Skeletal muscle satellite cell (primary cell): ENCODE measurements around the gene GYPC.

Experiments used
- H3K27me3 ChIP-seq: 2 replicates; pipeline ENCODE4 v1.7.0; 2013; ENCODE audit warnings: low read length; ENCODE audit not compliant: control insufficient read depth, insufficient read depth
- H3K36me3 ChIP-seq: 2 replicates; pipeline ENCODE4 v1.7.0; 2013; ENCODE audit warnings: mild to moderate bottlenecking, control low read depth, low read length; ENCODE audit not compliant: insufficient read depth
- H3K4me1 ChIP-seq: 2 replicates; pipeline ENCODE4 v1.7.0; 2013; ENCODE audit warnings: low read length; ENCODE audit not compliant: control insufficient read depth, insufficient read depth
- H3K4me2 ChIP-seq: 2 replicates; pipeline ENCODE4 v1.7.0; 2013; ENCODE audit warnings: mild to moderate bottlenecking, low read length
- H3K4me3 ChIP-seq: 2 replicates; pipeline ENCODE4 v1.7.0; 2013; ENCODE audit warnings: low read length
- H3K9ac ChIP-seq: 2 replicates; pipeline ENCODE4 v1.7.0; 2013; ENCODE audit warnings: mild to moderate bottlenecking, low read depth, low read length, moderate library complexity
- H3K9me3 ChIP-seq: replicated peaks from 2 replicates; pipeline ENCODE4 v1.7.0; 2013; ENCODE audit warnings: mild to moderate bottlenecking, control low read depth, low read length

Gene GYPC

DNA sequence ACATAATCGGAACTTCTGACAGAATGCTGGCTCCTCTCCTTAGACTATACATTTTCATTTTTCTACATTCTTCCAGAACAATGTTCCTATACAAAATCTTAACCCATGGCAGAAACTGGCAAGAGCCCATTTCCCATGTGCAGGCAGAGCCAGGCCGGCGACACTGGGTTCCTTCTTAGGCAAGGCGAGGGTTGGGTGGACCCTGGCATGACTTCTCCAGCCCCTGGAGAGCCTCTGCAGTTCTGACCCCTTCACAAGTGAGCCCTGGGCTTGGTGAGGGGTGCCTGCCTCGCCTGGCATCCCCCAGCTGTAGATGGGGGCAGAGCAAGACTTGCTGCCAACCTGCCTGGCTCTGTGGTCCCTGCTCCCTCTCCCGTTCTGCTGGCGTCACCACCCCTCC lies 5.0 kb downstream of the GYPC start:
- no peaks in the 10 kb centered on the region for H3K9me3 ChIP-seq
- no peak overlapping the region for H3K4me2 ChIP-seq
- H3K36me3 ChIP-seq = no peaks in the 10 kb centered on the region
- H3K9ac ChIP-seq = no peak overlapping the region
- no peaks in the 10 kb centered on the region for H3K27me3 ChIP-seq
- no peak overlapping the region for H3K4me3 ChIP-seq
- H3K4me1 ChIP-seq = peaks cover 32% of the 10 kb centered on the region

DNA sequence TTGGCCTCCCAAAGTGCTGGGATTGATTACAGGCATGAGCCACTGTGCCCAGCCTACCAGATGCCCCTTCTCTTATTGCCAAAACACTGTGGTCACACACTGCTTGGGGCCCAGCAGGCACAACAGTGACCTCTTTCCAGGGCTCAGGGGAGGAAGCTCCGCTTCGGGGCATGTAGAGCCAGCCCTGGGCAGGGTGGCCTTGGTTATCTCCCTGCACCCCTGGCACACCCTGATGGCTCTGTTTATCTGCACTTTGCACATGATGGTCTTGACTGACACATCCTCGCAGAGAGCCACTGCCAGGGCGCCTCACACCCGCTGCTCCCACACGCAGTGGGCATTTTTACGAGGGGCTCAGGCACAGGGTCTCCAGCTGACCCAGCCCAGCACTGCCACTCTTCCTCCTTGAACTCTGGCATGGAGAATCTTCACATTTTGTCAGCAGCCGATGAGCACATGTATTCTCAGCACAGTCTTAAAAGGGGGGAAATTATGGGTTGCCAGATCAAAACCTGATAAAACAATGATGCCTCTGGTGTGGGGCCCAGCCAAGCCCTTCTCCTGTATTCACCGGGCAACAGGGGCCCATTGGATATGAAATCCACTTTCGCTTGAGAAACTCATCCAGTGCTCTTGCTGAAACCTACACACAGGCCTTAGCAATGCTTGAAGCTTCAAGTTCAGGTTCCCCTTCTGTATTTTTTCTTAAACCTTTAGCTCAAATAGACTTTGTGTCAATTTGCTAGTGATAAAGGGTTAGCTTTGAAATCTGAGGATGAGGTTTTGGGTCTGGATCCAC lies 5.9 kb downstream of the GYPC start:
- H3K9me3 ChIP-seq = no peaks in the 10 kb centered on the region
- H3K4me2 ChIP-seq = no peak overlapping the region
- H3K4me3 ChIP-seq = no peak overlapping the region
- no peak overlapping the region for H3K9ac ChIP-seq
- peaks cover 33% of the 10 kb centered on the region for H3K4me1 ChIP-seq
- H3K27me3 ChIP-seq = no peaks in the 10 kb centered on the region
- no peaks in the 10 kb centered on the region for H3K36me3 ChIP-seq

DNA sequence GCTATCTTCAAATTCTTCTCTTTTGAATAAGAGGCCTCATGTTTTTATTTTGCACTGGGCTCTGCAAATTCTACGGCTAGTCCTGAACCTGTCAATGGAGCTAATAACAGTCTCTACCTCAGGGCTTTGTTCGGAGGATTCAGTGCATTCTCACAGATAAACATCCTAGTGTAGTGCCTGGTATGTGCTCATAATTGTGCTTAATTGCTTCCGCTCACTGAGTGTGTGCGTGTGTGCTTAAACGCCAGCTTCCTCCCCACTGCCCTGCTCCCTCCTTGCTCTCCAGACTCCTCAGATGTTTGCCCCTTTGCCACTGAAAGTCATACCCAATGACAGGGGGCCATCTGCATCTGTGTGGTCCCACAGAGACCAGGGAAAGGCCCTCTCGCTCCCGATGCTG lies 6.7 kb downstream of the GYPC start:
- no peaks in the 10 kb centered on the region for H3K9me3 ChIP-seq

DNA sequence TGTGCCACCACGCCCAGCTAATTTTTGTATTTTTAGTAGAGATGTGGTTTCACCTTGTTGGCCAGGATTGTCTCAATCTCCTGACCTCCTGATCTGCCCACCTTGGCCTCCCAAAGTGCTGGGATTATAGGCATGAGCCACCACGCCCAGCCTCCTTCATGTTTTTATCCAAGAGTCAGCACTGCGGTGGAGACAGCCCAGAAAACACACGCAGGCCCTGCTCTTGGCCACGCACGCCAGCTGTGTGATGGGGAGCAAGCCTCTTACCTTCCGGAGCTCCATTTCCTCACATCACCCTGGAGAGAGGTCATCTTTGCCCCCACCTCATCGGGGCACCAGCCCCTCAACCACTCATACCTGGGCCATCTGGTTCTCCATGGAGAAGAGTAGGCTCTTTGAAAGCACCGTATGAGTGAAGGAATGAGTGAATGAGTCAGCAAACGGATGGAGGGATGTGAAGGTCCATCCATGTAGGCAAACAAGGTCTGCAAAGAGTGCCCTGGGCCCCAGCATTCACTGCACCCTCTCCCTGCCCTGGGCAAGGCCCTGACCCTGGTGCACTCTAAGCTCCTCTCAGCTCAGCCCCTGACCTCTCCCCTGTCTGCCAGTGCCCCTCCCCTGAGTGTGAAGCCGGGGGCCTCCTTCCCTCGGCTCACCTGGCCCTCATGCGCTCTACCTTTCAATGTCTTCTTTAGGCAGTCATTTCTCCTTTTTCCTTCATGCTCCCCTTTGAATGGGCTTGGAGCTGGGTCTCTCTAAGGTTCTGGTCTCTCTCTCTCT lies 7.4 kb downstream of the GYPC start:
- peaks cover 21% of the 10 kb centered on the region for H3K4me1 ChIP-seq
- no peak overlapping the region for H3K9ac ChIP-seq

More for the DNA sequence above, 6.7 kb downstream of the GYPC start:
- no peaks in the 10 kb centered on the region for H3K27me3 ChIP-seq
- no peak overlapping the region for H3K4me2 ChIP-seq
- peaks cover 27% of the 10 kb centered on the region for H3K4me1 ChIP-seq
- no peak overlapping the region for H3K9ac ChIP-seq
- no peak overlapping the region for H3K4me3 ChIP-seq
- no peaks in the 10 kb centered on the region for H3K36me3 ChIP-seq

DNA sequence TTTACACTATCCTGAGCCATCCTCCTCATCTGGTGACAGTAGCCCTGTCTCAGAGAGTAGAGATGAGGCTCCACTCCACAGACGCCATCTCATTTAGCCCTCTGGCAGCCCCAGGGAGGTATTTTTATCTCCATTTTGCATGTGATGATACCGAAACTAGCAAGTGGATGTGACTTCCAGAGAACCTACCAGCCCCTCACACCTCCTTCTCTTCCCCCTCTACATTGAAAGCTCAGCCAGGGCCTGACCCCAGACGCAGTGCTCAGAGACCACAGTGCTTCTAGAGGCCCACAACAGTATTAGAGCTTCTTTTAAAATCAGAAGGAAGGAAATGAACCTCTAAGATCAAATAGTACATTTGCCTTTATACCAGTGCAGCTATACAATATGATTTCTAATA lies 8.3 kb downstream of the GYPC start:
- peaks cover 12% of the 10 kb centered on the region for H3K4me1 ChIP-seq
- no peaks in the 10 kb centered on the region for H3K27me3 ChIP-seq
- no peaks in the 10 kb centered on the region for H3K9me3 ChIP-seq
- no peak overlapping the region for H3K9ac ChIP-seq
- H3K4me3 ChIP-seq = no peak overlapping the region
- no peak overlapping the region for H3K4me2 ChIP-seq
- H3K36me3 ChIP-seq = no peaks in the 10 kb centered on the region

More for the DNA sequence above, 7.4 kb downstream of the GYPC start:
- Histone ChIP-seq H3K36me3 (no peaks in the 10 kb centered on the region), H3K9me3 (no peaks in the 10 kb centered on the region), H3K4me2 (no peak overlapping the region), H3K27me3 (no peaks in the 10 kb centered on the region), H3K4me3 (no peak overlapping the region)

DNA sequence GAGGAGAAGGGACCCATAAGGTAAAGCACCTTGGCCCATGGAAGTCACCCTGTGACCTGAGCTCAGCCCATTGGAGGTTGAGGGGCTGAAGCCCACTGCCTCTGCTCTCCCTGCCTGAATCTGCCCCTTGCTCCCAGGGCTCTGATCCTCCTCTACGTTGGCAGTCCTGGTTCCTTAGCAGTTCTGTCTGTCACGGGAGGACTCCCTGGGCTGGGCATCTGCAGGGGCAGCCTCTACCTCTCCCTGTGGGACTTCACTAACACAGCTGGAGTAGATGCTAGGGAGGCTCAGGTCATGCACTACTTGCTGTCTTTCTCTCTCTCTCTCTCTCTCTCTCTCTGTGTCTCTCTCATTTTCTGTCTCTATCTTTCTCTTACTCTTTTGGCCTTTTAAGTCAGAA lies 8.7 kb downstream of the GYPC start:
- Histone ChIP-seq H3K9me3 (no peaks in the 10 kb centered on the region), H3K36me3 (no peaks in the 10 kb centered on the region), H3K27me3 (no peaks in the 10 kb centered on the region), H3K4me2 (no peak overlapping the region), H3K4me1 (peaks cover 8% of the 10 kb centered on the region), H3K4me3 (no peak overlapping the region), H3K9ac (no peak overlapping the region)

DNA sequence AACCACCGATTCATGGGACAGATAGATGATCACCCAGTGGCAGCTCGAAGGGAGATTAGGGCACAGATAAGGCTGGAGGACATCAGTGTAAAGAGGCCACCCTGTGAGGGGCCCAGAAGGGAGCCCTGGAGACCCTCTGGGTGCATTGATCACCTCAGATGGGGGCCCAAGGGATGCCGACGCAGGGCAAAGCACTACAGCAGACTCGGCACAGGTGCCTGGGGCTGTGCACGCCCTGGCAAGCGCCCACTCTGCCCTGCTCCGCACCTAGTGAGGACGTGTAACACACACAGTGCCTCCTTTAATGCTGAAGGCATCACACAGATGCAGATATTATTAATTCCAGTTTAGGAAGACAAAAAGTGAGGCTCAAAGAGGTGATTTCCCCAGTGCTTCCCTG lies 9.5 kb downstream of the GYPC start:
- Histone ChIP-seq H3K9ac (no peak overlapping the region), H3K4me1 (peaks cover 6% of the 10 kb centered on the region), H3K9me3 (no peaks in the 10 kb centered on the region), H3K4me2 (no peak overlapping the region), H3K27me3 (no peaks in the 10 kb centered on the region), H3K36me3 (no peaks in the 10 kb centered on the region), H3K4me3 (no peak overlapping the region)

DNA sequence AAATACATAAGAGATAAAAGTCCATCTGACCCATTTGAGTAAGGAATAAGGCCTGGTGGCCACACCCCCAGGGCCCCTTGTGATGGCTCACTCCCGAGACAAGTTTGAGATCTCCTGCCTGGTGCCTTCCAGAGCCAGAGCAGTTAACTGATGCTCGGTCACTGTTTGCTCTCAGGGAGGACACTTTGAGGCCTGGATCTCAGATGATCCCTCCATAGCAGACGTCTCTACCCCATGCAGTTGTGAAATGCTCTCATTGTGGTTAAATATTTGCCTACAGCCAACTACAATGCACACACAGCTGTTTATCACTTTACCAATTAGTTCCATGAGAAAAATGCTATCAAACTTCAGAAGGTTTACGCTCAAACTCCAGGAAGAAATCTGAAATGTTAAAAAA lies 12.3 kb downstream of the GYPC start:
- H3K4me1 ChIP-seq = peaks cover 6% of the 10 kb centered on the region
- no peak overlapping the region for H3K9ac ChIP-seq
- H3K9me3 ChIP-seq = no peaks in the 10 kb centered on the region
- H3K4me3 ChIP-seq = no peak overlapping the region
- H3K27me3 ChIP-seq = no peaks in the 10 kb centered on the region
- H3K36me3 ChIP-seq = no peaks in the 10 kb centered on the region
- H3K4me2 ChIP-seq = no peak overlapping the region

DNA sequence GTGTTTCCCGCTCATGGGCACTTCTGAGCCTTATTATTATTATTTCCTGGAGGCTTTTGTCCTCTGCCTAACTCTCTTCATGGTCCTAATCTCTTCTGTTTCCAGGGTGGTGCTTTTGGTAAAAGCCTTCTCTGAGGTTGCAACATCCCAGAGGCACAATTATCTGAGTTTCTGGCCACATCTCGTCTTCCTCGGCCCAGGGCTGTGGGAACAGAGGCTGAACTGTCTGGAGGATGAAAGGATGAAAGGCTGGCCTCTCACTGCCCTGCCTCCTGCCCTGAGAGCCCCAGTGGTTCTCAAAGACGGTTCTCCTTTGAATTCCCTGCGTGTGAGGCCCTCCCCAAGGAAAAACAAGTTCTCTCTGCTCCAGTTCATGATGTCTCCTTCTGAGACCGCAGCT lies 13.8 kb downstream of the GYPC start:
- Histone ChIP-seq H3K9me3 (no peaks in the 10 kb centered on the region), H3K27me3 (no peaks in the 10 kb centered on the region), H3K4me2 (no peak overlapping the region), H3K36me3 (no peaks in the 10 kb centered on the region), H3K9ac (no peak overlapping the region), H3K4me1 (peaks cover 6% of the 10 kb centered on the region), H3K4me3 (no peak overlapping the region)

DNA sequence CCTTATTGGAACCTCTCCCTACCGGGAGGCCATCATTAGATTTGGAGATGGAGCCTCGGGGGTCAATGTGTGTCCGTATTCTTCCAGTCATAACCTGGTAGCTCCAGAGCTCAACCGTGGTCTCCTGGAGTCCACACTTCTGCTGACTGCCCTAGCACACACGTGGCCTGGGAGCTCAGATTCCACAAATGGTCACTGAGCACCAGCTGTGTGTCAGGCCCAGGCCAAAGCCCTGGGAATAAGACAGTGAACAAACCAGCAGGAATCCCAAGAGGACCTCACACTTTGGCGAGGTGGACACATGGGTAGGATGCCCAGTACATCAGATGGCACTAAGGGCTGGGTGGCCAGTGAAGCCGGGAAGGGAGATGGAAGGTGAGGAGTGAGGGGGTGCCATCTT lies 15.5 kb downstream of the GYPC start:
- peaks cover 7% of the 10 kb centered on the region for H3K9me3 ChIP-seq
- H3K9ac ChIP-seq = no peak overlapping the region
- no peaks in the 10 kb centered on the region for H3K27me3 ChIP-seq
- no peak overlapping the region for H3K4me2 ChIP-seq
- no peaks in the 10 kb centered on the region for H3K36me3 ChIP-seq
- H3K4me3 ChIP-seq = no peak overlapping the region
- H3K4me1 ChIP-seq = no peaks in the 10 kb centered on the region

DNA sequence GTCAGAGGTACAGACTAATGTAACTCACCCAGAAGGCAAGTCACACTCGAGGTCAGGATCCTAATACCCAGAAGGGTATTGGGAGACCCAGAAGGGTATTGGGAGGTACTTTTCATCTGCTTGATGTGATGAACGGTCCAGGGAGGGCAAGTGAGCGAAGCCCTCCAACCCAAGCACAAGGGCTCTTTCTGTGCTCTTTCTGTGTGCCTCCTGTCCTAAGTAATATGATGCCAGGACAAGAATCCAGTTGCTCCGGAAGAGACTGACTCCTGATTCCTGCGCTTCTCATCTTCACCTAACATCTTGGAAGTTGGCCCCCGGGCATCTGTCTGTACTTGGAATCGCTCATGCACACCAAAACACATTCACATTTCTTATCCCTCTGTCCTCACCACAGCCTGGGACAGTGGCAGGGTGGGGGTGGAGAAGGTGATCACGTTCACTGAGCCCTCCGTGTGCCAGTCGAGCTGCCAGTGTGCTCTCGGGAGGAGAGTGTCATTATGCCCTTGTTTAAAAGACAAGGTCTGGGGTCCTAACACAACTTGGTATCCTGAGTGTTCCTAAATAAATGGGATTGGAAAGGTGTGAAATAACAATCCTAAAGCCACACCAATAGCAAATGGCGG lies 17.1 kb downstream of the GYPC start:
- Histone ChIP-seq H3K36me3 (no peaks in the 10 kb centered on the region), H3K4me3 (no peak overlapping the region), H3K27me3 (no peaks in the 10 kb centered on the region), H3K9ac (no peak overlapping the region), H3K4me2 (no peak overlapping the region), H3K9me3 (peaks cover 7% of the 10 kb centered on the region), H3K4me1 (no peaks in the 10 kb centered on the region)
